Measurements from ENCODE around the gene FAM193B.
"Not testable (repeated sequence)": the region's sequence is repeated elsewhere in the genome, so short reads cannot be mapped to it uniquely, and the experiment has no call there.

The FAM193B gene

GRCh38 chr5:177537389-177538361 lies 16.7 kb downstream of the FAM193B start:
- TF ChIP-seq ZNF274 (IDR thresholded peaks at IDR 0.05; ENCODE audit: low read depth, low read length), result no peak
- no peak for TF ChIP-seq YY1 (IDR thresholded peaks at IDR 0.05; ENCODE audit: insufficient read depth, insufficient read length)
- no peak for TF ChIP-seq SUZ12 (IDR thresholded peaks at IDR 0.05; ENCODE audit: extremely low read depth, insufficient read depth, insufficient read length)
- H3K9me3 ChIP-seq (ENCODE audit: insufficient read depth, low read length), result no peaks in the 10 kb centered on the region
- H3K27me3 ChIP-seq (ENCODE audit: insufficient read depth, insufficient read length), result no peaks in the 10 kb centered on the region
- no peak overlapping the region for H3K4me3 ChIP-seq (ENCODE audit: insufficient read length, low read depth)
- H3K9ac ChIP-seq (ENCODE audit: insufficient read length, low read depth), result peak overlapping the region; percentile 13
- H3K36me3 ChIP-seq (ENCODE audit: insufficient read depth, insufficient read length, low read length), result peaks cover 81% of the 10 kb centered on the region
- peaks cover 8% of the 10 kb centered on the region for H3K4me1 ChIP-seq (ENCODE audit: insufficient read depth, insufficient read length)
- DNase-seq (ENCODE audit: low read depth, low spot score), result no peak

- no peak for DNase-seq (ENCODE audit: low read depth, low spot score)
- Histone ChIP-seq H3K27me3 (ENCODE audit: insufficient read depth, insufficient read length) (no peaks in the 10 kb centered on the region), H3K9ac (ENCODE audit: insufficient read length, low read depth) (no peak overlapping the region), H3K9me3 (ENCODE audit: insufficient read depth, low read length) (no peaks in the 10 kb centered on the region), H3K4me3 (ENCODE audit: insufficient read length, low read depth) (no peak overlapping the region), H3K36me3 (ENCODE audit: insufficient read depth, insufficient read length, low read length) (peaks cover 85% of the 10 kb centered on the region), H3K4me1 (ENCODE audit: insufficient read depth, insufficient read length) (peaks cover 8% of the 10 kb centered on the region)
- TF ChIP-seq ZNF274 (IDR thresholded peaks at IDR 0.05; ENCODE audit: low read depth, low read length), result no peak
- no peak for TF ChIP-seq YY1 (IDR thresholded peaks at IDR 0.05; ENCODE audit: insufficient read depth, insufficient read length)
- TF ChIP-seq SUZ12 (IDR thresholded peaks at IDR 0.05; ENCODE audit: extremely low read depth, insufficient read depth, insufficient read length), result no peak
Measured at GRCh38 chr5:177536386-177536785, 18.0 kb downstream of the FAM193B start.

- no peak for TF ChIP-seq YY1 (IDR thresholded peaks at IDR 0.05; ENCODE audit: insufficient read depth, insufficient read length)
- no peak for TF ChIP-seq ZNF274 (IDR thresholded peaks at IDR 0.05; ENCODE audit: low read depth, low read length)
- TF ChIP-seq SUZ12 (IDR thresholded peaks at IDR 0.05; ENCODE audit: extremely low read depth, insufficient read depth, insufficient read length), result no peak
- Histone ChIP-seq H3K4me3 (ENCODE audit: insufficient read length, low read depth) (no peak overlapping the region), H3K36me3 (ENCODE audit: insufficient read depth, insufficient read length, low read length) (peaks cover 92% of the 10 kb centered on the region)
Measured at GRCh38 chr5:177535125-177535524, 19.2 kb downstream of the FAM193B start.

GRCh38 chr5:177534433-177534832 lies 19.9 kb downstream of the FAM193B start:
- not testable (repeated sequence) for H3K9me3 ChIP-seq (ENCODE audit: insufficient read depth, low read length); H3K4me3 ChIP-seq (ENCODE audit: insufficient read length, low read depth); H3K27me3 ChIP-seq (ENCODE audit: insufficient read depth, insufficient read length); DNase-seq (ENCODE audit: low read depth, low spot score); H3K9ac ChIP-seq (ENCODE audit: insufficient read length, low read depth); H3K4me1 ChIP-seq (ENCODE audit: insufficient read depth, insufficient read length)
- H3K36me3 ChIP-seq (ENCODE audit: insufficient read depth, insufficient read length, low read length), result peaks cover 95% of the 10 kb centered on the region

More at GRCh38 chr5:177535125-177535524, 19.2 kb downstream of the FAM193B start:
- H3K27me3 ChIP-seq (ENCODE audit: insufficient read depth, insufficient read length), result no peaks in the 10 kb centered on the region
- no peak overlapping the region for H3K9ac ChIP-seq (ENCODE audit: insufficient read length, low read depth)
- H3K9me3 ChIP-seq (ENCODE audit: insufficient read depth, low read length), result no peaks in the 10 kb centered on the region
- no peak for DNase-seq (ENCODE audit: low read depth, low spot score)
- peaks cover 8% of the 10 kb centered on the region for H3K4me1 ChIP-seq (ENCODE audit: insufficient read depth, insufficient read length)

- no peak for DNase-seq (ENCODE audit: low read depth, low spot score)
- TF ChIP-seq ZNF274 (IDR thresholded peaks at IDR 0.05; ENCODE audit: low read depth, low read length) (no peak), SUZ12 (IDR thresholded peaks at IDR 0.05; ENCODE audit: extremely low read depth, insufficient read depth, insufficient read length) (no peak), YY1 (IDR thresholded peaks at IDR 0.05; ENCODE audit: insufficient read depth, insufficient read length) (no peak)
- no peak overlapping the region for H3K4me3 ChIP-seq (ENCODE audit: insufficient read length, low read depth)
- H3K9me3 ChIP-seq (ENCODE audit: insufficient read depth, low read length), result no peaks in the 10 kb centered on the region
- H3K27me3 ChIP-seq (ENCODE audit: insufficient read depth, insufficient read length), result no peaks in the 10 kb centered on the region
- no peaks in the 10 kb centered on the region for H3K4me1 ChIP-seq (ENCODE audit: insufficient read depth, insufficient read length)
- no peak overlapping the region for H3K9ac ChIP-seq (ENCODE audit: insufficient read length, low read depth)
- H3K36me3 ChIP-seq (ENCODE audit: insufficient read depth, insufficient read length, low read length), result peaks cover 97% of the 10 kb centered on the region
Measured at GRCh38 chr5:177531209-177531940, 23.0 kb downstream of the FAM193B start.

GRCh38 chr5:177530638-177531037 lies 23.7 kb downstream of the FAM193B start:
- TF ChIP-seq ZNF274 (IDR thresholded peaks at IDR 0.05; ENCODE audit: low read depth, low read length), result no peak
- no peak for TF ChIP-seq YY1 (IDR thresholded peaks at IDR 0.05; ENCODE audit: insufficient read depth, insufficient read length)
- TF ChIP-seq SUZ12 (IDR thresholded peaks at IDR 0.05; ENCODE audit: extremely low read depth, insufficient read depth, insufficient read length), result no peak
- H3K4me3 ChIP-seq (ENCODE audit: insufficient read length, low read depth), result no peak overlapping the region
- no peaks in the 10 kb centered on the region for H3K9me3 ChIP-seq (ENCODE audit: insufficient read depth, low read length)
- no peaks in the 10 kb centered on the region for H3K27me3 ChIP-seq (ENCODE audit: insufficient read depth, insufficient read length)
- no peak overlapping the region for H3K9ac ChIP-seq (ENCODE audit: insufficient read length, low read depth)
- DNase-seq (ENCODE audit: low read depth, low spot score), result no peak
- H3K4me1 ChIP-seq (ENCODE audit: insufficient read depth, insufficient read length), result no peaks in the 10 kb centered on the region
- H3K36me3 ChIP-seq (ENCODE audit: insufficient read depth, insufficient read length, low read length), result peaks cover 97% of the 10 kb centered on the region

Measured in NT2/D1 (cell line).